NCI-H1417 (cell line): Measurements from ENCODE around the gene CS.
A peak's percentile ranks its signal among the peaks of the same experiment; 100 is the strongest.

Source experiments
- DNase-seq, 3 experiments: peaks; one replicate each; lab custom pipeline; 2025; lab: John Stamatoyannopoulos, UW

The CS gene

GRCh38 chr12:56247923-56248322 lies 52.2 kb downstream of the CS start:
- no peak for DNase-seq

DNA sequence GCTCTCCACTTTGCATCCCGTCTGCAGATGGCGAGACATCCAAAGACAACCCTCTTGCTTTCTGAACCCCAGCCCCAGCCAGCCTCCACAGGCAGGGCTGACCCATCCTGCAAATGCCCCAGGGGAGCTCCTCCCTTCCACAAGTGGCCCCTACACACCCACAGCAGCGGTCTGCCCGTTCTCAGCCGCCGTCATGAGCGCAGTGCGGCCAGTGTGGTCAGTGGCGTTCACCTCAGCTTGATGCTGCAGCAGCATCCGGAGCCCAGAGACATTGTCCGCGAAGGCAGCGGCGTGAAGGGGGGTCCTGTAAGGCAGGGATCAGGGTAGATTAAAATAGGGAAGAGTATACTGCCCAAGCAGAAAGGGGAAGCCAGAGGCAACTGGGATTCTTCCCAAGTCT lies 55.6 kb downstream of the CS start:
- no peak for DNase-seq

DNA sequence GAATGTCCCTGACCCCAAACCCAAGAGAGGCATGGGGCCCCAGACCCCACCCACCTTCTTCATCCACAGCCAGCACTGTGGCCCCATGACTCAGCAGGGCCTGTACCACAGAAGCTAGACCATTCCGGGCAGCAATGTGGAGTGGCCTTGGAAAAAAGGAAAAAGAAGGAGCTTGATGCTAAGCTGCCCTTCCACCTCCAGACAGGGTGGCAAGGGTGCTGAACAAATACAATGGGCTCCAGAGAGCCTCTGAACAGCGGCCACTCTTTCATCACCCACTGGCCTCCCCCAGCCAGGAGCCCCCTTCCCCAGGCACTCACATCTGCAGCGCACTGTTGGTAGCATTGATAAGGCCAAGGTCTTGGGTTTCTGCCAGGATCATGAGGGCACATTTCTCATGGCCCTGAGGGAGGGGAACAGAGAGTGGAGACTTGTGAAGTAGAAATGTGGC lies 56.4 kb downstream of the CS start:
- no peak for DNase-seq

- no peak for DNase-seq
Observed at GRCh38 chr12:56242986-56243385, 57.1 kb downstream of the CS start.

DNA sequence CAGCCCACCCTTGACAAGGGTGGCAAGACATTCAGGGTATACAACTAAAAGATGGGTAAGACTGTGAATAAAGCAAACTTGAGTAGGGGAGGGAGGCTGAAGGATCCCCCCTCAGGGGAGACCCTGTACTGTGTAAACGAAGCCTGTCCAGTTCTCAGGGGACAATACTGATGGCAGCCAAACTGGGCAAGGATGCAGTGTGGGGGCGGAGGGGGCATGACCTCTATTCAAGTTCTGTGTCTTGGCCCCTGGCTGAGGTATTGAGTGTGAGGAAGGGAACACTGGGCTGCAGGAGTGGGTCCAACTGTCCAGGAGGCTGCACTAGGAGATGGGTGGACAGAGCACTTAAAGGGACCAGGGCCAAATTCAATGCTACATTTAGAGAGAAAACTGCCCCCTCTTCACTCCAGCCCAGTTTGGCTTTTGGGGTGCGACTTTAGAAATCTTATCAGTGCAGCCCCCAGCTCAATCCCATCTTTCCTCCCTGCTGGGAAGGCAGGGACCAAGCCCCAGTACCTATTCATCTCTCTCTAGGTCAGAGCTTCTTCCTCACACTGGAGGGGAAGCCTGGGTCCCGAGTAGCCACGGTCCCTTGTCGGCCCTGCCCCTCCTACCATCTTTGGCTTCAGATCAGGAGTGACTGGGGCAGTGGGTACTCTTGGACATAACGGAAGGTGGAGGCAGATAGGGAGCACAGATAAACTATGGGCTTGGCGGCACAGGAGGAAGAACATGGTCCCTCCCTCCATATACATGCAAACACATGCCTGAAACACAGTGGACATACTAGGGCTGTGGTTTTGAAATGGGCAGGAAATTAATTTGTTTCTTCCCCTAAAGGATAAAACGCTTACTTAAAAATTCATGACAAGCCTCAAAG lies 58.5 kb downstream of the CS start:
- no peak for DNase-seq

DNA sequence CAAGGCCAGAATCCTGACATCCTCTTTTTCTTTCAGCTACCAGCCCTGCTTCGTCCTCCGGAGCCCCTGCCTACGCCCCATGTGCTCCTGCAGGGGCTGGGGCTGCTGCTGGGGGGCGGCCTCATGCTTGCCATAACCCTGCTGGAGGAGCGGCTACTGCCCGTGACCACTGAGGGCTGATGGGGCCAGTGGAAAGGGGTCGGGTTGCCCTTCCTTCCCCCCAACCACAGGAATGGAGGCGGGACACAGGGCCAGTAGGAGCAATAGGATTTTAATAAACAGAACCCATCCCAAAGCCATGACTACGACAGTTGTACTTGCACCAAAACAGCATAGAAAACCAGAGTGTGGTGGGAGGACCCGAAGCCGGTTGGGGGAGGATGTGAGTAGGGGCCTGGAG lies 62.6 kb downstream of the CS start:
- no peak for DNase-seq

DNA sequence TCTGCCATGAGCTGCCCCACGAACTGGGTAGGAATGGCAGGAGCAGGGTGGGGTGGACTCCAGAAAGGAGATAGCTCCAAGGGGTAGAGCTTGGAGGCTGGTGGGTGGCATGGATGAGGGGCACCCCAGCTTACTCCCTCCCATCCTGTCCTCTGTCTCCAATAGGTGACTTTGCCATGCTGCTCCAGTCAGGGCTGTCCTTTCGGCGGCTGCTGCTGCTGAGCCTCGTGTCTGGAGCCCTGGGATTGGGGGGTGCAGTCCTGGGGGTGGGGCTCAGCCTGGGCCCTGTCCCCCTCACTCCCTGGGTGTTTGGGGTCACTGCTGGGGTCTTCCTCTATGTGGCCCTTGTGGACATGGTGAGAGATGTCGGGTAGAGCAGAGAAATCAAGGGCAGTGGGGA lies 63.1 kb downstream of the CS start:
- no peak for DNase-seq

- DNase-seq = no peak
Observed at GRCh38 chr12:56236091-56236490, 64.0 kb downstream of the CS start.

GRCh38 chr12:56234746-56235436 lies 65.2 kb downstream of the CS start:
- DNase-seq = no peak

- no peak for DNase-seq
Observed at GRCh38 chr12:56231184-56231582, 68.9 kb downstream of the CS start.

GRCh38 chr12:56230432-56231183 lies 69.5 kb downstream of the CS start:
- no peak for DNase-seq

- no peak for DNase-seq
Observed at GRCh38 chr12:56229916-56230431, 70.2 kb downstream of the CS start, which contains the start of gene SLC39A5. TSS of gene SLC39A5 (plus strand) at chr12:56230051. CDS start at chr12:56231275, 1,224 bp downstream.

GRCh38 chr12:56229082-56229481 lies 71.0 kb downstream of the CS start:
- no peak for DNase-seq

DNA sequence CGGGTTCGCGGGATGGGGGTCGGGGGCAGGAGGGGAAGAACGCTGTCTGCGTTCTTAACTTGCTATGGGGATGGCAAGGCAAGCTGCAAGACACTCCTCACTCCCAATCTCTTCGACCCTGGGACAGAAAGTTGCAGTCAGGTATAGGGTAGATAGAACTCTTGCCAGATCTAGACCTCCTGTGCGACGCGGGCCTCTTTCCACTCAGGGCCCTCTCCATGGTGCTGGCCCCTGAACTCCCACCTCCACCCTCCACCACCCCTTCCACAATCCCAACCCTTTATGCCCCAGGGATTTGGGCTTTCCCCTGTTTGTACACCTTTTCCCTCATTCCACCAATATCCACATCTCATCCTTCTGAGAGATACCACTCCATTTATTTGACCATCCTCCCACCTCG lies 75.2 kb downstream of the CS start:
- DNase-seq = no peak

- peak; percentile 99 for DNase-seq
Observed at GRCh38 chr12:56224102-56224701, 75.9 kb downstream of the CS start, which contains the start of gene NABP2. TSS of gene NABP2 (plus strand) at chr12:56224342. CDS start at chr12:56224857, 515 bp downstream.

GRCh38 chr12:56223571-56224101 lies 76.5 kb downstream of the CS start:
- DNase-seq = no peak

GRCh38 chr12:56222531-56222895 lies 77.6 kb downstream of the CS start:
- DNase-seq = no peak

DNA sequence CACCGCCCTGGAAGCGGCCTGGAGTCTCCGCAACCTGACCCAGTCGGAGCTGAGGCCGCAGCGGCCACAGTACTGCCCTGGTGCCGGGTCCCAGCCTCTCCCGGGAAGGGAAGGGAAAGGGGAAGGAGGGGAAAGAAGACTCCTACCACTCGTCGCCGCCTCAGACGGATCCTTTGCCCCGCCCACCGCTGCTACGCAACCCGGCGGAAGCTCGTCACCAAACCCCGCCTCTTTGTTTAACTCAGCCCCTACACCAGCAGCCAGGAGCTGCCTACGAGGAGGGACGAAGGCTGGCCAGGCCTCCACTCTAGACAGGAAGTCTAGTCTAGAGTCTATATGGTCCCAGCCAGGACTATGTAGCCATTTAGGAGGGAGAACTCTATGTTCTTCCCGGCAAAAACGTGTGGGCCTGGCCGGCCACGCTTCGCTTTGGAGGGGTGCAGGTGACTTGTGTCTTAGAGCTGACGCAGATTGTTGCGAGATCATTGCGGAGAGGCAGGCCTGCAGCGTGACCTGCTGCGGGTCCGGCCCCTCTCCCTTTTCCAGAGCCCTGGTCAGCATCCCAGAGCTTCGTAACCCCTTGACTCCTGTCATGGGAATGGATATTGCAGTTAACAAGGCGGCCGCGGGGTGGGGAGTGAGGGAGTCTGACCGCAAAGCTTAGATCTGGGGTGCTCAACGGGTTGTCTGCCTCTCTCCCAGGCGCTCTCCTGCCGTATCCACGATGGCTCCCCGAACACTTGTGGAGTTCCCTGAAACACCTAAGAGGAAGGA lies 78.2 kb downstream of the CS start, which contains the start of gene RNF41:
Gene RNF41 (minus strand): TSS at position 166 of the 774 bp plus-strand sequence. CDS start 7,875 bp downstream, outside the sequence.
- DNase-seq = peak; percentile 96 to 98 (median 98)
